GM18508 (cell line): ENCODE data around the gene UST.

Experiments
- ATAC-seq: cut with Tn5 transposase; IDR thresholded peaks from one replicate; pipeline ENCODE4 v1.9.1; 2021; ENCODE audit warnings: moderate number of reproducible peaks; ENCODE audit not compliant: insufficient read depth, unreplicated experiment

The UST gene, protein sequence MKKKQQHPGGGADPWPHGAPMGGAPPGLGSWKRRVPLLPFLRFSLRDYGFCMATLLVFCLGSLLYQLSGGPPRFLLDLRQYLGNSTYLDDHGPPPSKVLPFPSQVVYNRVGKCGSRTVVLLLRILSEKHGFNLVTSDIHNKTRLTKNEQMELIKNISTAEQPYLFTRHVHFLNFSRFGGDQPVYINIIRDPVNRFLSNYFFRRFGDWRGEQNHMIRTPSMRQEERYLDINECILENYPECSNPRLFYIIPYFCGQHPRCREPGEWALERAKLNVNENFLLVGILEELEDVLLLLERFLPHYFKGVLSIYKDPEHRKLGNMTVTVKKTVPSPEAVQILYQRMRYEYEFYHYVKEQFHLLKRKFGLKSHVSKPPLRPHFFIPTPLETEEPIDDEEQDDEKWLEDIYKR

GRCh38 chr6:148746363-148747144, at the start of gene UST:
Gene UST (plus strand): TSS chr6:148747030. CDS start chr6:148747431, 401 bp downstream.
- ATAC-seq: no peak

GRCh38 chr6:148697895-148698440, 48.9 kb upstream of the UST start:
- ATAC-seq: no peak

DNA sequence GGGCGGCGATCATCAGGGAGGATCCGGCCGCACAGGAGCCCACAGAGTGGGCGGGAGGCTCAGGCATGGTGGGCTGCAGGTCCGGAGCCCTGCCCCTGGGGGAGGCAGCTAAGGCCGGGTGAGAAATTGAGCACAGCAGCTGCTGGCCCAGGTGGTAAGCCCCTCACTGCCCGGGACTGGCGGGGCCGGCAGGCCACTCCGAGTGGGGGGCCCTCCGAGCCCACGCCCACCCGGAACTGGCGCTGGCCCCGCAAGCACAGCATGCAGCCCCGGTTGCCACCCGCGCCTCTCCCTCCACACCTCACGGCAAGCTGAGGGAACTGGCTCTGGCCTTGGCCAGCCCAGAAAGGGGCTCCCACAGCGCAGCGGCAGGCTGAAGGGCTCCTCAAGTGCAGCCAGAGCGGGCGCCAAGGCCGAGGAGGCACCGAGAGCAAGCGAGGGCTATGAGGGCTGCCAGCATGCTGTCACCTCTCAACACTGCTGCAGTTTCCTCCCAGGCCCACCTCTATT, 48.1 kb upstream of the UST start:
- ATAC-seq: no peak

GRCh38 chr6:148700047-148700715, 46.6 kb upstream of the UST start:
- ATAC-seq: no peak

DNA sequence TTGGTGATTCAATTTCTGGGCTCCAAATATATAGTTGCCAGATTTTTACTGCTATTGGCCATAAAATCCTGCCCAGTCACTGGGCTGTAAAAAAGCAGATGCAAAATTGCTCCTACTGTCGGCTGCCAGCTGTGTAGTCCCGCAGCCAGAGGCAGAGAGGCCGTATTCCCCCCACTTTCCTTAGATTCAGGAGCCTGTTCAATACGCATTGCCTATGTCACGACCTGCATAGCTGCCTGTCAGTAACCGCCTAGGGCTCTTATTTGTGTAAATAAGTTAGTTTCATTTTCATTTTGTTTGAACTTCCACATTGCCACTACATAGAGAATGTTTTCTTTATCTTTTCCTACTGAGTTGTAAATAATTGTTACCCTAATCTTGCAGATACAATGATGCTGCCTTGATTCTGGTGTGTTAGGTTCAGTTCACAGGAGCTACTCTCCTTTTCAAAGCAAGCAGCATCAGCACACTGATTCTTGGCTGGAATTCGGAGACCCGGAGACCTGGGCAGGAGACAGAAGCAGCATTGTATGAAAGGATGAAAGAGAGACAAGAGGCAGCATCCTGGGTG, 46.0 kb upstream of the UST start:
- ATAC-seq: no peak

DNA sequence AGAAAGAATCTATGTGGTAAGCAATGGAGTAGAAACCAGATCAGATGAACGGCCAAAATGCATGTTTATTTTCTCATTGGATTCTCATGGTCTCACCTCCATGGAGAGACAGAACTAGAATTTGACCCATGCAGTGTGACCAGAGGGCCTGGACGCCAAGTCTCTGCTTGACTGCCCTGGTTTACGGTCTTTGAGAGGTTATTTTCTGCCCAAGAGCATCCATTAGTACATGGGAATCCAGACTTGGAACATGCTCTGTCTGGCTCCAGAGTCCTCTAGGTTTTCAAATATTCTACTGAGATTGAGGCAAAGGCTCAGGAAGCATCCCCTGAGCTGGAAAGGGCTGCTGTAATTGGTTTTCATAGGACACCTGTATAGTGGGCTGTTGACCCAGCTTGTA, 45.5 kb upstream of the UST start:
- no peak for ATAC-seq

DNA sequence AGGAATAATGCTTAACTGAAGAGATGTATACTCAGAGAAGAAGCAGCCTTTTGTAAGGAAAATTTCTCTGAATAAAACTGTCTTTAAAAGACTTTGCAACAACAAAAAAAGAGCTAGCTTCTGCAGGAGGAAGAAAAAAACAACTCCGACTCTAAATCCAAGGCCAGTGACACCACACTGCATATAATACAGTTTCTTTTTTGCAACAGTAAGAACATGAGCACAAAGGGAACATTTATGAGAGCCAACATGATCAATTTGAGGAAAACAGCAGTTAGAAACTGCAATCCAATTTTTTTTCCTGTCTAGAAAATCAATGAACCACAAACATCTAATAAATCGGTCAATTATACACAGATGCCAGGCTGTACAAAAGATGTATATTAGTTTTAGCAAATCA, 42.9 kb upstream of the UST start:
- ATAC-seq: no peak

- no peak for ATAC-seq
These were observed 42.2 kb upstream of the UST start for GRCh38 chr6:148704400-148705246.

- no peak for ATAC-seq
These were observed 38.1 kb upstream of the UST start for GRCh38 chr6:148708707-148709106.

DNA sequence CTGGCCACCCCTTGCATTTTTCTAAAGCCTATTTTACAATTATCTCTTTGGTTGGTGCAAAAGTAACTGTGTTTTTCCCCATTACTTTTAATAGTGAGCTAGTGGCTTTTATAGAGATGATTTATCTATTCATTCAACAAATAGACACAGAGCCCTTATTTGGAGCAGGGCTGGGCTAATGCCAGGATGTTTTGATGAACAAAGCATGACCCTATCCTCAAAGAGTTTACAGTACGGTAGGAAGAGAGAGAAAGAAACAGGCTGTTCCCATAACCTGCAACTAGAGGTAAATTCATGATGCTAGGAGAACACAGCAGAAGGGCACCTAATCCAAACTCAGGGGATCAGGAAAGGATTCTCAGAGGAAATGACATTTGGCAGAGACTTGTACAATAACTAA, 37.3 kb upstream of the UST start:
- ATAC-seq: no peak

GRCh38 chr6:148711833-148712654, 34.8 kb upstream of the UST start:
- ATAC-seq: no peak

- no peak for ATAC-seq
These were observed 33.6 kb upstream of the UST start for GRCh38 chr6:148713033-148713738.

- ATAC-seq: no peak
These were observed 32.9 kb upstream of the UST start for GRCh38 chr6:148713921-148714320.

DNA sequence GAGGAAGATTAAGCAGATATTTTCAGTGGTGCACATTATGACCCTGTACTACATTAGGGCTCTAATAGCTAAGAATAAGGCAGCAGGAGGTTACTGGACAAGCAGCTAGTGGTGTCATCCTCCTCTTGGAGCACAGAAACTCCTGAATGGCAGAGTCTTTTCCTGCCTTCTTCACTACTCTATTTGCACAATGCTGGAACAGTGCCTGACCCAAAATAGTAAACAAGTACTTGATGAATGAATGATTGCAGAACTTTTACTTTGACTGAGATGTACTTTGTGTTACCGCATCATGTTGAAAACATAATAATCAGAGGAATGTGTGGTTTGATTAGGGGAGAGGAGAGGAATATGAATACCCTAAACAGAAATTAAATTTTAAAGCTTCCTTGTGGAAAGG, 30.0 kb upstream of the UST start:
- ATAC-seq: no peak

DNA sequence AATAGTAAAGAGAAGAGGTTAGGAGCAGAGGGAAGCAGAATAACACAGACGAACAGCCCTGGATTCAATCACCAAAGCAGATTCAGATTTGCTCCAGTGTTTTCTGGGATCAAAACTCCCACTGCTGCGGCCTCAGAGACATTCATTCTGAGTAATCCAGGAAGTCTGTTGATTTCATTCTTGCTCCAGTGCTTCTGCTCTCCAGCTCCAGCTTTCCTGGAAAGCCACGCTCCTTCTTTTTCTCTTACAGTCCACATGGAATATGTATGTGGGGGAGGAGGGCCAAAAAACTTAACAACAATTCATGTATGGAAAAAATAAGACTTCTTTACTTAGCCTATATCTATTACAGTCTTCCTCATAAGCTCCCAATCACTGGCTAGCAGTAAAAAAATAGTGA, 26.4 kb upstream of the UST start:
- ATAC-seq: no peak

DNA sequence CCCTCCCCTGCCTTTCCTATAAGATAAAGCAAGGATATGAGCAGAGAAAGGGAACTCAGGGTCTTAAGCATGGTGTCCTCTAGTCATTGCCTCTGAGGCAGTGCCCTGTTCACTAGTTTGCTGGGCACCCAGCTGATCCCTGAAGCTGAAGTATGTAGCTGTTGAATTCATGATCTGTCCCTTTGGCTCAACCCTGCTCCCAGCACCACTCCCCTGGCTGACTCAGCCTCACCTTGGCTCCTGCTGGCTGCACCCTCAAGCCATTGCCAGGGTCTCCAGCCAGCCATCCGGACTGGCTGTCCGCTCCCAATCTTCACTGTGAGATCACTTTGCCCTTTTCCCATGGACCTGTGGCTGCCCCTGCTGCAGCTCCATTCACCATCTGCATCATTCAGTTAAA, 25.9 kb upstream of the UST start:
- ATAC-seq: no peak

- no peak for ATAC-seq
These were observed 23.3 kb upstream of the UST start for GRCh38 chr6:148723484-148723883.

GRCh38 chr6:148724428-148724827, 22.4 kb upstream of the UST start:
- ATAC-seq: no peak
